Measurements from ENCODE around the gene MAP1LC3B. TPM values are rescaled to one million over a fixed set of nuclear protein-coding genes. Genes with fewer than 3 reads are reported as not detected.

Gene MAP1LC3B
- total RNA-seq, 6 experiments from 2014 or later: 81.3 to 112 (median 85.4) TPM

DNA sequence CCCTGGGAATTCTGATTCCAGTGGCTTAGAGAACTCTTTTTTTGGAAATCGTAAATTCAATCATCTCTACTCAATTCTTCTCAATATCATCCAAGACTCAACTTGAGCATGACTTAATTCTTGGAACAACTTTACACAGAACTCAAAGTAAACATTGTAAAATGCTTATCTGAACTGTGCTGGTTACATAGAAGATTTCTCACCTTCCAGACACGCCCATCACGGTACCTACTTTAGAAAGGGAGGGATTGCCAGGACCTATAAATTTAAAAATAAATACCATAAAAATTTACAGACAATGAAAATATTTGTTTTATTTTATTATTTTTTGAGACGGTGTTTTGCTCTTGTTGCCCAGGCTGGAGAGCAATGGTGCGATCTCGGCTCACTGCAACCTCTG, 26.5 kb downstream of the MAP1LC3B start:
- TF ChIP-seq, protein P1, sequence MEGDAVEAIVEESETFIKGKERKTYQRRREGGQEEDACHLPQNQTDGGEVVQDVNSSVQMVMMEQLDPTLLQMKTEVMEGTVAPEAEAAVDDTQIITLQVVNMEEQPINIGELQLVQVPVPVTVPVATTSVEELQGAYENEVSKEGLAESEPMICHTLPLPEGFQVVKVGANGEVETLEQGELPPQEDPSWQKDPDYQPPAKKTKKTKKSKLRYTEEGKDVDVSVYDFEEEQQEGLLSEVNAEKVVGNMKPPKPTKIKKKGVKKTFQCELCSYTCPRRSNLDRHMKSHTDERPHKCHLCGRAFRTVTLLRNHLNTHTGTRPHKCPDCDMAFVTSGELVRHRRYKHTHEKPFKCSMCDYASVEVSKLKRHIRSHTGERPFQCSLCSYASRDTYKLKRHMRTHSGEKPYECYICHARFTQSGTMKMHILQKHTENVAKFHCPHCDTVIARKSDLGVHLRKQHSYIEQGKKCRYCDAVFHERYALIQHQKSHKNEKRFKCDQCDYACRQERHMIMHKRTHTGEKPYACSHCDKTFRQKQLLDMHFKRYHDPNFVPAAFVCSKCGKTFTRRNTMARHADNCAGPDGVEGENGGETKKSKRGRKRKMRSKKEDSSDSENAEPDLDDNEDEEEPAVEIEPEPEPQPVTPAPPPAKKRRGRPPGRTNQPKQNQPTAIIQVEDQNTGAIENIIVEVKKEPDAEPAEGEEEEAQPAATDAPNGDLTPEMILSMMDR (IDR thresholded peaks at IDR 0.05): no peak
- Mint-ChIP-seq H3K27ac (no peak overlapping the region), H3K36me3 (ENCODE audit: low read depth) (peaks cover 26% of the 10 kb centered on the region), H3K9me3 (no peaks in the 10 kb centered on the region), H3K4me1 (ENCODE audit: low read depth) (no peaks in the 10 kb centered on the region), H3K4me3 (no peak overlapping the region), H3K27me3 (ENCODE audit: insufficient read depth) (peaks cover 2% of the 10 kb centered on the region; the same call in 1 of the 2 replicates)
- DNase-seq: no peak

DNA sequence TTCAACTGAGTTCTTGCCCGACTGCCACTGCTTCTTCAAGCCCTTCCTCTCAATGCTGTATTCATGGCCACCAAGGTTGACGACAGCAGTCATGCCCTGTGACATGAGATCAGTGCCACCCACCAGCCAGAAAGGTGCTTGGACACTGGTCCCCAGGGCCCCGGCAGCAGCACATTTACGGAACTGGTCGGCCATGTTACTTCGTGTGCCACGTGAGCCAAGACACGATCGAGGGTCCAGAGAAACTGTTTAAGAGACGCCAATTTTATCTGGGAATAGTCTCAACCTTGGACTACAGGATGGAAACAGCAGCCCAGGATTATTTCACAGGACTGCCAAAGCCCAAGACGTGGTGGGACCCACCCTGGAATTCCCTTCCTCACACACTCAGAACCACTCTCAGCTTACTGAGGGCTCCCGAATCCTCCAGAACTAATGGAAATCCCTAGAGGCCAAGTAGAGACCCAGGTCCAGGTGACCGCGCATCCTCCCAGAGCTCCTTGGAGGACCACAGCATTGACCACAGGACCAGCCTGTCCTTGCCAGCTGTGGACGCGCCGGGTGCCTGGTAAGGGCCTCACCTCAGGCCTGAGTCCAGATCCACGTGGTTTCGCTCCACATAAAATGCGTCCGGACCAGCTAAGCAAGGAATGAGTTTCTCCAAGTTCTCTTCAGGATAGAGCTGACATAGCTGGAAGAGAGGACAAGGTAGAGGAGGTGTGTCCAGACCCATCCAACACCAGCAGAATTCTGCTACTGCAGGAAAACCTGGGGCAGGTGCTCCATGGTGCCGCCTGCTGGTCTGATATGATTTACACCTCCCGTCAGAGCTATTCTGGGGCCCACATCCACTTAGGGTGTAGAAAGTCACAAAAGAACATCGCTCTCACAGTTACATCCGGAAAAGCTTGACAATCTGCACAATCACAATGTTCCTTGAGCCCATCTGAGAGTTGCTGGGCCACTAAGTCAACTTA, 28.2 kb downstream of the MAP1LC3B start:
- H3K27me3 Mint-ChIP-seq (ENCODE audit: insufficient read depth): peaks cover 8% of the 10 kb centered on the region
- TF ChIP-seq, protein P1 (IDR thresholded peaks at IDR 0.05): peak; percentile 53
- no peak overlapping the region for H3K27ac Mint-ChIP-seq
- DNase-seq: no peak
- H3K36me3 Mint-ChIP-seq (ENCODE audit: low read depth): peaks cover 24% of the 10 kb centered on the region
- no peak overlapping the region for H3K4me3 Mint-ChIP-seq
- H3K9me3 Mint-ChIP-seq: no peaks in the 10 kb centered on the region
- no peaks in the 10 kb centered on the region for H3K4me1 Mint-ChIP-seq (ENCODE audit: low read depth)

DNA sequence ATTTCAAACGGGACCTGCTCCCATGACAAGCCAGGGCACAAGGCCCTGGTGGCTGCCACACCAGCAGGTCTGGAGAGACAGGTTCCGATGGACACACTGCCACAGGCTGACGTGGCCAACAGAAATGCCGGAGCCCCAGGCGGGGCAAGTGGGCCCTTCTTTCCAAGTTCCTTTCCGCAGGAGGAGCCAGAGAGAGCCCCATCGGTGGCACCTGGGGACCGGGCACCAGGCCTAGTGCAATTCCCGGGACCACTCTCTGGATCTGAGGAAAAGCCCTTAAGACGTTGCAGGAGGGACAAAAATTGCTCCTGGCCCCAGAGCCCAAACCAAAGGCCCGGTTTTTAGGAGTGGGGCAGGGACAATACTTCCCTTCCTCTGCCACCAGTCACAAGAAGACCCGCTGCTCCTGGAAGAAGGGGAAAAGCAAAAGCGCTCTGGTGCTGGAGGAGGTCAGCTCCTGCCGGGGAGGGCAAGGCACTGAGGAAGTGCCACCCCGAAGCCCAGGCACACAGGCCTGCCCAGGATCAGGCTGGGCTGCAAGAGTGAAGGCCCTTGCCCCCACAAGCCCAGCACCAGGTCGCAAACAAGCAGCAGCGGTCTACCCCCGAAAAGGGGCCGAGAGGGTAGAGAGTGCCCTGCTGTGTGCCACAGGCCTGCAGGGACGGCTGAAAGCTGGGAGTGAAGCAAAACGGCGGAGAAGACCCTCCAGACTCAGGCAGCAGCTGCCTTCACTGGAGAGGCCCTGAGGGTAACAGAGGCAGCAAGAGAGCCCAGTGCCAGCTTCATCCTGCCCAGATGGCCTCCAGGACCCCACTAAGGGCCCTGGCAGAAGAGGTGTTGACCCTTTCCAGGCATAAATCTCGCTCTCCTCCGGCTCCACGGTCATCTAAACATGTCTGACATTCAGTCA, 29.1 kb downstream of the MAP1LC3B start:
- Mint-ChIP-seq H3K4me3 (no peak overlapping the region), H3K36me3 (ENCODE audit: low read depth) (peaks cover 24% of the 10 kb centered on the region), H3K27ac (peak overlapping the region; percentile 23; the same call in 1 of the 2 replicates), H3K4me1 (ENCODE audit: low read depth) (no peaks in the 10 kb centered on the region), H3K27me3 (ENCODE audit: insufficient read depth) (peaks cover 8% of the 10 kb centered on the region), H3K9me3 (no peaks in the 10 kb centered on the region)
- DNase-seq: no peak
- TF ChIP-seq, protein P1 (IDR thresholded peaks at IDR 0.05): no peak

DNA sequence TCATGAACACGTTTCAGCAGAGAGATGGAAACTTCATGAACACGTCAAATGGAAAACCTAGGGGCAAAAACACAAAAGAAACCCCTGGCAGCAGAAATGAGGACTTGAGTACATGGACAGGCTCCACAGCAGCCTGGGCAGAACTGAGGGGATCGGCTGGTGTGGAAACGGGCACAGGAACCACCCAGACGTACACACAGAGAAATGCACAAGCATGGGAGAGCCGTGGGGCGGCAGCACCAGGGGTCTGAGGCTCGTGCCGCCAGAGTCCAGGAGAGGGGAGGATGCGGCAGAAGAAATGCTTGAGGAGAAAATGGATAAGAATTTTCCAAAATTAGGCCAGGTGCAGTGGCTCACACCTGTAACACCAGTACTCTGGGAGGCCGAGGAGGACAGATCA, 30.0 kb downstream of the MAP1LC3B start:
- H3K4me1 Mint-ChIP-seq (ENCODE audit: low read depth): no peaks in the 10 kb centered on the region
- TF ChIP-seq, protein P1 (IDR thresholded peaks at IDR 0.05): no peak
- no peaks in the 10 kb centered on the region for H3K9me3 Mint-ChIP-seq
- peaks cover 24% of the 10 kb centered on the region for H3K36me3 Mint-ChIP-seq (ENCODE audit: low read depth)
- H3K4me3 Mint-ChIP-seq: no peak overlapping the region
- H3K27me3 Mint-ChIP-seq (ENCODE audit: insufficient read depth): peaks cover 8% of the 10 kb centered on the region
- DNase-seq: no peak
- no peak overlapping the region for H3K27ac Mint-ChIP-seq

DNA sequence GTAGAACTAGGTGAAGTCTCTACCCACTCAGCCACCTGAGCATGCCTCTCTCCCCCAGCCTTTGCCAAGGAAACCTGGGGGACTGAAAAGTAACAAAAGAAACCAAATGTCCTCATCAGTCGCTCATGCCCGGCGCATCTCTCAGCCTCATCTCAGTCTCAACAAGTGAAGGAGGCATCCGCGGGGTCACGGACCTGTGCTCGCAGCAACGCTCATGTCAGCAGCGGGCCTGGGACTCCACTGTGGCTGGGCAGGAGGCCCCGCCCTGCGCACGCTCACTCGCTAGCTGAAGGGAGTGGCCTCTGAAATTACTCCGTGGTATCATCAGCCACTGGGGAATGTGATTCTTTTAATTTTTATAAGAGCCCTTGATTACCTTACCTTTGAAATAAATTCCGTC, 31.3 kb downstream of the MAP1LC3B start:
- H3K4me3 Mint-ChIP-seq: no peak overlapping the region
- DNase-seq: no peak
- H3K36me3 Mint-ChIP-seq (ENCODE audit: low read depth): peaks cover 24% of the 10 kb centered on the region

More for the DNA sequence above, 31.3 kb downstream of the MAP1LC3B start:
- Mint-ChIP-seq H3K27me3 (ENCODE audit: insufficient read depth) (peaks cover 6% of the 10 kb centered on the region), H3K27ac (no peak overlapping the region), H3K4me1 (ENCODE audit: low read depth) (no peaks in the 10 kb centered on the region), H3K9me3 (no peaks in the 10 kb centered on the region)
- TF ChIP-seq, protein P1 (IDR thresholded peaks at IDR 0.05): no peak

Data from HFFc6 (cell line).